Liver (tissue), 9 donors: ENCODE data around the gene PLA1A. TPM values are rescaled to one million over a fixed set of nuclear protein-coding genes. Genes with fewer than 3 reads are reported as not detected.

Source experiments
- DNase-seq: peaks from one replicate; pipeline ENCODE4 v3.0.0-alpha.2; 2017; ENCODE audit warnings: low spot score
- H3K27ac ChIP-seq, 2 donors: one replicate each; pipeline ENCODE4 v1.7.0; 2013; ENCODE audit warnings: inconsistent platforms in 2 of 2, low read length in 2 of 2, control low read depth in 1 of 2, low read depth in 1 of 2, mild to moderate bottlenecking in 1 of 2
- H3K27me3 ChIP-seq, 4 donors: one replicate each; pipeline versions ENCODE4 v1.6.1 to v1.7.0; 2013; ENCODE audit warnings: low read length in 3 of 4, inconsistent platforms in 1 of 4, mild to moderate bottlenecking in 1 of 4, moderate library complexity in 1 of 4; ENCODE audit not compliant: control insufficient read depth in 4 of 4, insufficient read depth in 4 of 4
- H3K36me3 ChIP-seq, 4 donors: one replicate each; pipeline versions ENCODE4 v1.6.1 to v1.7.0; 2013; ENCODE audit warnings: low read length in 3 of 4, mild to moderate bottlenecking in 3 of 4, low read depth in 1 of 4, moderate library complexity in 1 of 4; ENCODE audit not compliant: control insufficient read depth in 4 of 4, insufficient read depth in 3 of 4
- H3K4me1 ChIP-seq, 4 donors: one replicate each; pipeline versions ENCODE4 v1.6.1 to v1.7.0; 2013; ENCODE audit warnings: low read length in 3 of 4, mild to moderate bottlenecking in 3 of 4, moderate library complexity in 1 of 4; ENCODE audit not compliant: control insufficient read depth in 4 of 4, insufficient read depth in 4 of 4
- H3K4me3 ChIP-seq, 3 donors: one replicate each; pipeline versions ENCODE4 v1.6.1 to v1.7.0; 2013; ENCODE audit warnings: low read length in 3 of 3, control low read depth in 1 of 3, low read depth in 1 of 3, mild to moderate bottlenecking in 1 of 3
- H3K9ac ChIP-seq, 2 donors: one replicate each; pipeline ENCODE4 v1.7.0; 2013; ENCODE audit warnings: low read length in 2 of 2, mild to moderate bottlenecking in 2 of 2, moderate library complexity in 2 of 2, control low read depth in 1 of 2, low read depth in 1 of 2
- H3K9me3 ChIP-seq, 4 donors: one replicate each; pipeline versions ENCODE4 v1.6.1 to v1.7.0; 2013; ENCODE audit warnings: low read length in 3 of 4; ENCODE audit not compliant: control insufficient read depth in 4 of 4
- ATF3 ChIP-seq: IDR thresholded peaks from 2 replicates; pipeline ENCODE4 v1.6.1; 2016; ENCODE audit warnings: antibody characterized with exemption
- CTCF ChIP-seq: fragments of 150-350 bp; IDR thresholded peaks from 2 replicates; pipeline ENCODE4 v1.5.1; 2017; ENCODE audit warnings: improper control_type of control experiment, low read depth, low read length; ENCODE audit not compliant: missing input control
- EGR1 ChIP-seq, 2 donors: IDR thresholded peaks; 2 replicates each; pipeline ENCODE4 v1.6.1; 2016 to 2018; ENCODE audit warnings: antibody characterized with exemption in 2 of 2, low read depth in 2 of 2
- FOXA1 ChIP-seq: IDR thresholded peaks from 2 replicates; pipeline ENCODE4 v1.6.1; 2016; ENCODE audit warnings: antibody characterized with exemption
- FOXA2 ChIP-seq: IDR thresholded peaks from 2 replicates; pipeline ENCODE4 v1.6.1; 2016; ENCODE audit warnings: antibody characterized with exemption
- GABPA ChIP-seq, 2 donors: IDR thresholded peaks in 1 of 2; conservative IDR thresholded peaks in 1 of 2; 2 replicates each; pipeline ENCODE4 v1.6.1; 2016; ENCODE audit warnings: antibody characterized with exemption in 2 of 2, mild to moderate bottlenecking in 1 of 2, moderate library complexity in 1 of 2
- HNF4A ChIP-seq, 2 donors: conservative IDR thresholded peaks; 2 replicates each; pipeline ENCODE4 v1.6.1; 2016; ENCODE audit warnings: antibody characterized with exemption in 2 of 2, mild to moderate bottlenecking in 2 of 2
- HNF4G ChIP-seq: IDR thresholded peaks from 2 replicates; pipeline ENCODE4 v1.6.1; 2016; ENCODE audit warnings: antibody characterized with exemption
- JUND ChIP-seq, 2 donors: IDR thresholded peaks; 2 replicates each; pipeline ENCODE4 v1.6.1; 2016; ENCODE audit warnings: antibody characterized with exemption in 2 of 2
- MAX ChIP-seq: IDR thresholded peaks from 2 replicates; pipeline ENCODE4 v1.6.1; 2016; ENCODE audit warnings: antibody characterized with exemption
- NR2F2 ChIP-seq: IDR thresholded peaks from 2 replicates; pipeline ENCODE4 v1.6.1; 2016; ENCODE audit warnings: antibody characterized with exemption
- RAD21 ChIP-seq, 2 donors: IDR thresholded peaks; 2 replicates each; pipeline ENCODE4 v1.6.1; 2016; ENCODE audit warnings: antibody characterized with exemption in 2 of 2, mild to moderate bottlenecking in 2 of 2
- REST ChIP-seq: IDR thresholded peaks from 2 replicates; pipeline ENCODE4 v1.6.1; 2016; ENCODE audit warnings: antibody characterized with exemption, mild to moderate bottlenecking
- RXRA ChIP-seq, 2 donors: IDR thresholded peaks; 2 replicates each; pipeline ENCODE4 v1.6.1; 2017 to 2018; ENCODE audit warnings: antibody characterized with exemption in 2 of 2, mild to moderate bottlenecking in 1 of 2
- SP1 ChIP-seq: IDR thresholded peaks from 2 replicates; pipeline ENCODE4 v1.6.1; 2018; ENCODE audit warnings: antibody characterized with exemption, mild to moderate bottlenecking
- TAF1 ChIP-seq: conservative IDR thresholded peaks from 2 replicates; pipeline ENCODE4 v1.6.1; 2016; ENCODE audit warnings: antibody characterized with exemption, mild to moderate bottlenecking
- YY1 ChIP-seq: IDR thresholded peaks from 2 replicates; pipeline ENCODE4 v1.6.1; 2016; ENCODE audit warnings: antibody characterized with exemption, mild to moderate bottlenecking
- ZBTB33 ChIP-seq: IDR thresholded peaks from 2 replicates; pipeline ENCODE4 v1.6.1; 2016; ENCODE audit warnings: antibody characterized with exemption
- WGBS: extraction: QIAGEN DNeasy Blood & Tissue Kit; methylation state at CpG from one replicate; pipeline ENCODE4 v1.1.7; 2013; 5-methylcytosine and 5-hydroxymethylcytosine counted together
- polyA plus RNA-seq, 2 donors: library from polyadenylated mRNA; stranded (reverse) in 1 of 2; unstranded in 1 of 2; fragments of 200-250 nt in 1 of 2; fragments of >200 nt in 1 of 2; fragmentation: Nextera tagmentation in 1 of 2; extraction: Ambion mirVana in 1 of 2; gene quantifications; one replicate each; pipeline versions ENCODE4 v1.2.1 to v1.2.3, GENCODE V29; 2013 to 2015
- total RNA-seq, 2 donors: library from RNA; depleted of rRNA; stranded (reverse); fragments of >200 nt; gene quantifications; one replicate each; pipeline ENCODE4 v1.2.3, GENCODE V29; 2014
- donor health status: healthy.
- donor health status: healthy.
- donor health status: healthy.
- donor health status: healthy.
- donor health status: healthy.

The PLA1A gene
- total and polyA plus RNA-seq, 4 donors: 6.0 to 63.9 (median 33.0) TPM

GRCh38 chr3:119659606-119660291, 62.1 kb downstream of the PLA1A start:
- no peak overlapping the region for H3K4me3 ChIP-seq
- H3K27me3 ChIP-seq: no peaks in the 10 kb centered on the region
- 87% methylated on average over 9 of the region's 9 CpGs for WGBS
- H3K27ac ChIP-seq: no peak overlapping the region
- no peaks in the 10 kb centered on the region for H3K36me3 ChIP-seq
- no peaks in the 10 kb centered on the region for H3K9me3 ChIP-seq
- H3K4me1 ChIP-seq: no peaks in the 10 kb centered on the region
- no peak for TF ChIP-seq NR2F2
- TF ChIP-seq ATF3: no peak
- no peak for TF ChIP-seq SP1
- TF ChIP-seq YY1: no peak
- no peak for TF ChIP-seq RAD21 (IDR thresholded peaks at IDR 0.05)
- no peak for TF ChIP-seq GABPA (IDR thresholded peaks at IDR 0.05 in 1 of 2, conservative IDR thresholded peaks at IDR 0.05 in 1 of 2)
- TF ChIP-seq FOXA1: no peak
- no peak for TF ChIP-seq MAX
- TF ChIP-seq REST: no peak
- no peak for TF ChIP-seq JUND (IDR thresholded peaks at IDR 0.05)
- no peak for TF ChIP-seq FOXA2
- no peak for TF ChIP-seq TAF1
- TF ChIP-seq CTCF: no peak
- TF ChIP-seq EGR1 (IDR thresholded peaks at IDR 0.05; ENCODE audit: low read depth in 2 of 2): no peak
- TF ChIP-seq HNF4A (conservative IDR thresholded peaks at IDR 0.05): no peak
- TF ChIP-seq HNF4G: no peak
- TF ChIP-seq RXRA (IDR thresholded peaks at IDR 0.05): no peak
- no peak for TF ChIP-seq ZBTB33
- no peak for DNase-seq
- no peak overlapping the region for H3K9ac ChIP-seq
